H1 (cell line): ENCODE data around the gene ARHGAP22. TPM values are rescaled to one million over a fixed set of nuclear protein-coding genes. Genes with fewer than 3 reads are reported as not detected.

Experiments used
- ATF2 ChIP-seq: IDR thresholded peaks from 2 replicates; pipeline ENCODE4 v1.6.1; 2012; ENCODE audit warnings: low read length, inconsistent platforms
- CHD1 ChIP-seq: IDR thresholded peaks from 2 replicates; pipeline ENCODE4 v1.6.1; 2012; ENCODE audit warnings: low read depth, low read length, improper control_type of control experiment
- FOSL1 ChIP-seq: IDR thresholded peaks from 2 replicates; pipeline ENCODE4 v1.6.1; 2011; ENCODE audit warnings: mild to moderate bottlenecking, low read depth, low read length, moderate library complexity; ENCODE audit not compliant: insufficient read depth
- polyA plus RNA-seq, 7 experiments: library from polyadenylated mRNA; depleted of rRNA in 3 of 7; stranded (reverse) in 5 of 7; unstranded in 2 of 7; fragments of >200 nt in 5 of 7; fragments of 200-250 nt in 2 of 7; gene quantifications; 1 replicate in 5 of 7; 2 replicates in 1 of 7; 4 replicates in 1 of 7; pipeline versions ENCODE4 v1.2.1 to v1.2.3, GENCODE V29; 2011 to 2013; ENCODE audit warnings: missing spikeins in 2 of 7, mixed read lengths in 2 of 7
- total RNA-seq: library from RNA; stranded (reverse); fragmentation: NEBNext Ultra II Directional; extraction: Animal tissue kit (Norgen Biotek cat#: 25700); gene quantifications from 2 replicates; pipeline ENCODE4 v1.2.1, GENCODE V29; 2021

The ARHGAP22 gene
- total and polyA plus RNA-seq, 2 of the 8 experiments (the other 6 are each of a cell fraction or from before 2014, with no cell fraction given), result 3.6 to 11.2 TPM

- no peak for TF ChIP-seq FOSL1
- no peak for TF ChIP-seq ATF2
- TF ChIP-seq CHD1, result no peak
Observed at GRCh38 chr10:48651293-48651692, 46.4 kb upstream of the ARHGAP22 start (continued).
